ENCODE measurements around the gene BBS12. TPM values are rescaled to one million over a fixed set of nuclear protein-coding genes. Genes with fewer than 3 reads are reported as not detected.

The BBS12 gene
- total RNA-seq, 1 experiment from 2014 or later = 2.4 TPM

DNA sequence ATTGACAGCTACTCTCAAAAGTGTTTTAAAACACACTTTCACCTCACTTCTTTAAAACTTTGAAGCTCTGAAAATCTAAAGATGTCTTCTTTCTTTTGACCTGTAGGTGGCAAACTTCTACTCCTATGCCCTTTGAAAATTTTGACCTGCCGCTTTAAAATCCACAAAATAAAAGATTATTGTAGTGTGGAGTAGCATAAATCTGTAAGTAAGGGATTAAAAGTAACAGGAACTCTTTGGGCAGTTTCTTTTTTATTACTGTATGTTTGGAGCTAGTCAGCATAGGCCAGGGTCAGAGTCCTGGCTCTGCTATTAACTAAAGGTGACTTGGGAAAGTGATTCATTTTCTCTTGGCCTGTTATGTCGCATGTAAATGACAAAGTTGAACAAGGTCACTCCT, 25.5 kb downstream of the BBS12 start:
- in situ Hi-C loops (cut with HindIII; ENCODE audit: low pct_unique_long_range_greater_than_20kb, low sequenced_read_pairs) = no loop called here
- DNase-seq (ENCODE audit: low read depth) = peak; percentile 82

- DNase-seq (ENCODE audit: low read depth) = no peak
- in situ Hi-C loops (cut with HindIII; ENCODE audit: low pct_unique_long_range_greater_than_20kb, low sequenced_read_pairs) = no loop called here
Measured at GRCh38 chr4:122759639-122760310, 27.3 kb downstream of the BBS12 start.

- in situ Hi-C loops (cut with HindIII; ENCODE audit: low pct_unique_long_range_greater_than_20kb, low sequenced_read_pairs) = no loop called here
- no peak for DNase-seq (ENCODE audit: low read depth)
Measured at GRCh38 chr4:122762520-122762919, 30.0 kb downstream of the BBS12 start.

- in situ Hi-C loops (cut with HindIII; ENCODE audit: low pct_unique_long_range_greater_than_20kb, low sequenced_read_pairs) = no loop called here
- no peak for DNase-seq (ENCODE audit: low read depth)
Measured at GRCh38 chr4:122762966-122763716, 30.6 kb downstream of the BBS12 start.

- in situ Hi-C loops (cut with HindIII; ENCODE audit: low pct_unique_long_range_greater_than_20kb, low sequenced_read_pairs) = no loop called here
- DNase-seq (ENCODE audit: low read depth) = no peak
Measured at GRCh38 chr4:122764071-122764820, 31.7 kb downstream of the BBS12 start.

GRCh38 chr4:122764821-122765215, 32.3 kb downstream of the BBS12 start:
- no peak for DNase-seq (ENCODE audit: low read depth)
- in situ Hi-C loops (cut with HindIII; ENCODE audit: low pct_unique_long_range_greater_than_20kb, low sequenced_read_pairs) = no loop called here

DNA sequence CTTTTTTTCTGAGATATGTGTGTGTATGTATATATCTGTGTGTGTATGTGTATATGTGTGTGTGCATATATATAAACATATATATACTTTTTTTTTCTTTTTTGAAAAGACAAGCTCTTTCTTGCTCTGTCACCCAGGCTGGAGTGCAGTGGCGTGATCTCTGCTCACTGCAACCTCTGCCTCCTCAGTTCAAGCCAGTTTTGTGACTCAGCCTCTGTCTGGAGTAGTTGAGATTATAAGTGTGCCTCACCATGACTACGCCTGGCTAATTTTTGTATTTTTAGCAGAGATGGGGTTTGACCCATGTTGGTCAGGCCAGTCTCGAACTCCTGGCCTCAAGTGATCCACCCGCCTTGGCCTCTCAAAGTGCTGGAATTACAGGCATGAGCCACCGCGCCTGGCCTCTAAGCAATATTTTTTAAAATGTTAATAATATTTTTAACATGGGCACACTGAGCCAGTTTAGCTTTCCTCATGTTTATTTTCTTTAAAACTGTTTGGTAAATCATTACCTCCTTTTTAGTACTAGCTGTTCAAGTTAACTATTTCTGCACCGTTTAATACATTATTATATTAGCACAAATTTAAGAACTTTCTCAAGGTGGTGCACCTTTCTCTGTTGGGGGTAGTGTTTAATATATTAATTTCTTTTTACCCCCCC, 33.3 kb downstream of the BBS12 start:
- in situ Hi-C loops (cut with HindIII; ENCODE audit: low pct_unique_long_range_greater_than_20kb, low sequenced_read_pairs) = no loop called here

DNA sequence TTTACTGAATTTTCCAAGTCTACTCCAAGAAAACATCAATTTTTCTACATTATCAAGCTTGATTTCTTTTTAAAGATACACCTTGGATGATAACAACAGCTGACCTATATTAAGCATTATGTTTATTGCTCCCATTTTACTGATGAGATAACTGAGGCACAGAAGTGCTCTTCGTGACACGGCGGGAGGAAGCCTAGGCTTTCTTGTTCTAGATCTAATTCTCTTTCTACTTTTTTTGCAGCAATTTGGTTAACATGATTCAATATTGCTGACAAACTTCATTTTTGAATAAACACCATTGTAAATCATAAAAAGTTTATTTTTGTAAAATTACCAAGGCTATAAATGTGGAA, 33.8 kb downstream of the BBS12 start:
- no peak for DNase-seq (ENCODE audit: low read depth)
- in situ Hi-C loops (cut with HindIII; ENCODE audit: low pct_unique_long_range_greater_than_20kb, low sequenced_read_pairs) = no loop called here

More for the DNA sequence above, 33.3 kb downstream of the BBS12 start:
- DNase-seq (ENCODE audit: low read depth) = peak; percentile 89

GRCh38 chr4:122766950-122767349, 34.4 kb downstream of the BBS12 start:
- in situ Hi-C loops (cut with HindIII; ENCODE audit: low pct_unique_long_range_greater_than_20kb, low sequenced_read_pairs) = no loop called here
- DNase-seq (ENCODE audit: low read depth) = no peak

DNA sequence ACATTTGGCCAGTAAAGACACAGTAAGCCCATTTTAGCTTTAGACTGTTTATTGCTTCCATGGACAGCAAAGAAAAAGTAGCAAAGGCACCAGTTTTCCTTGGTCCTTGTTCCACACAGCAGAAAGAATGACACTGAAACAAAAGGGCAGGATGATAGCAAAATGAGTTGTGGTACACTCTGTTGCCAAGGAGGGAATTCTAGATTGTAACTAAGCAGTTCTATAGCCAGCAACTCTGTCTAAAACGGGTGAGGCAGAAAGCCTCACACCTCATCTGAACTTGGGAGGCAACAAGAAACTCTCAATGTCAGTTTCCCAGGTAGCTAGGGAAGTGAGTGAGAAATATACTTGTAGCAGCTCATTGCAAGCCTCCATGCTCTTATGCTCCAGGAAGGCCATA, 39.2 kb downstream of the BBS12 start:
- in situ Hi-C loops (cut with HindIII; ENCODE audit: low pct_unique_long_range_greater_than_20kb, low sequenced_read_pairs) = no loop called here
- no peak for DNase-seq (ENCODE audit: low read depth)

DNA sequence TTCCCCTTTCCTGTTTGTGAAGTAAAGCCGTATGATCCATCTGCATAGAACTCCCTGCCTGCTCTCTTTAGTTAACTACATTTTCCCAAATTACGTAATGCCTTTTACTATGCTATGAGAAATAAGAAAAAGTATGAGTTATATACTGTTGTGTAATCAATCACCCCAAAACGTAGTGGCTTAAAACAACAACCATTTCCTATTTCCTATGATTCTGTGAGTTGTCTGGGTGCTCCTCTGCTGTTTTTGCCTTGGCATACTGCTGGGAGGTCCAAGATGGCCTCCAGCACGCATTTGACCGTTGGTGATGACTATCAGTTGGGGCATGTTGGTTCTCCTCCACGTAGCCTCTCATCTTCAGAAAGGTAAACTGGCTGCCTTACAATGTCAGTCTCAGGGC, 39.8 kb downstream of the BBS12 start:
- in situ Hi-C loops (cut with HindIII; ENCODE audit: low pct_unique_long_range_greater_than_20kb, low sequenced_read_pairs) = no loop called here

DNA sequence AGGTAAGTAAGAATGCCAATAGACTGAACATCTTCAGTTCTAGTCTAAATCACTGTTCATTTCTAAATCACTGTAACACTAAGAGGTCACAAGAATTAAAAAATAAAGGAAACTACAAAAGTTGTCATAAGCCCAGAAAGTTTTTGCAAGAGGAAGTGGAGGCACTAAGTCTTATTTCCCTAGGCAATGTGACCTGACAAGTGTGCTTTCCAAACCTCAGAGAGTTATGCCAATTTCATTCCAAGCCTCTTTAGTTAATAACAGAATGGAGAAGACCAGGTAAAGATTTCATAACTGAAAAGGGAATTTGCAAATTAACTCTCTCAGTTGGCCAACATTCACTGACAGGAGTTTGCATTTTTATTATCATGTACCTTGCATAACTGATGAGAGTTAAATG, 40.5 kb downstream of the BBS12 start:
- DNase-seq (ENCODE audit: low read depth) = no peak
- in situ Hi-C loops (cut with HindIII; ENCODE audit: low pct_unique_long_range_greater_than_20kb, low sequenced_read_pairs) = no loop called here

More for the DNA sequence above, 39.8 kb downstream of the BBS12 start:
- no peak for DNase-seq (ENCODE audit: low read depth)

DNA sequence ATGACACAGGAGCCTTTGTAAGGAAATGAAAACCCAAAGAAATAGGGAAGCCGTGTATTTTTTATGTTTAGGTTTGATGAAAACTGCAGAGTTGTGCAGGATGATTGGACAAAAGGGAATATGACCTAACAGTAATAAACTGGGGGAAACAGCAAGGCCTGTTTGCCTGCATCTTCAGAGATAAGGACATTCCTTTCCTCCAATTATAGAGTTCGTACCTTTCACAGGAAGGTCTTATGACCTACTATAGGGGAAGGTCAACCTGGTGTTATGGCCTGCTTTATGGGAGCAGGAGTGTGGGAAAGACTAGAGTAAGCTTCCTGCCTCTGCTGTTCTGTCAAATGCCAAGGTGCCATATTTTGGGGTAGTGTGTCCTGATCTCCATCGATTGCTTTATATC, 42.5 kb downstream of the BBS12 start:
- in situ Hi-C loops (cut with HindIII; ENCODE audit: low pct_unique_long_range_greater_than_20kb, low sequenced_read_pairs) = no loop called here
- no peak for DNase-seq (ENCODE audit: low read depth)

DNA sequence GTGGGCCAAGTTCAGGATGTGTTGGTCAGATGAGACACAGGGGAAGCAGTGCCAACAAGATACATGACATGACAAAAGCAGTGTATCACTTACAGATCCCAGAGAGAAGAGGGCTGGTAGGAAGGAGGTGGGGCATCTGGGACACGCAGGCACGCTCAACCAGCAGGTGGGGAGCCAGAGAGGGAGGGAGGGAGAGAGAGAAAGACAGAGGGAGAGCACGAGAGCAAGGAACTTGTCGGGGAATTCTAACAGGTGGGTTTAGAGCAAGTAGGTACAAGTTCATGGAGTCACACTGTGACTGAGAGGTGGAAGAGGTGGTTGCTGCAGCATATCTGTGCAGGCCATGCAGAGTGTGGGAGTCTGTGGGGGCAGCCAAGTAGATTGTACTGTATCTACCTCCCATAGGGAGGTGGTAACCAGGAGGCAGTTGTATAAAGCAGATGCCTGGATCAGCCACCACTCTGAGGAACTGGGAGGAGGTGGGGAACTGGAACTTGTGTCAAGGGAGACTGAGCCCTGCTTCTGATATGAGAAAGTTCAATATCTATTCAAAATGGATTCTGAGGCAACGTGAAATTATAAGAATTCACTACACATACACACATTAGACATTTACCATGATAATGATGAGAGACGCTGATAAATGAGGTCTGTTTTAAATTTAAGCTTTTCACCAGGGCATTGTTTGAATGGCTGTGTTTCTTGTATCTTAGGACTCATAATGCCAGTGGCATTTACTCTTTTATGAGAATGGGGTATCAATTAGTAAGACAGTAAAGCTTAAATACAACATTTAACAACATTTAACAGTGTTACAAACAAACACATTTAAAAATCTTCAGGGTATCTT, 43.7 kb downstream of the BBS12 start:
- no peak for DNase-seq (ENCODE audit: low read depth)
- in situ Hi-C loops (cut with HindIII; ENCODE audit: low pct_unique_long_range_greater_than_20kb, low sequenced_read_pairs) = no loop called here

DNA sequence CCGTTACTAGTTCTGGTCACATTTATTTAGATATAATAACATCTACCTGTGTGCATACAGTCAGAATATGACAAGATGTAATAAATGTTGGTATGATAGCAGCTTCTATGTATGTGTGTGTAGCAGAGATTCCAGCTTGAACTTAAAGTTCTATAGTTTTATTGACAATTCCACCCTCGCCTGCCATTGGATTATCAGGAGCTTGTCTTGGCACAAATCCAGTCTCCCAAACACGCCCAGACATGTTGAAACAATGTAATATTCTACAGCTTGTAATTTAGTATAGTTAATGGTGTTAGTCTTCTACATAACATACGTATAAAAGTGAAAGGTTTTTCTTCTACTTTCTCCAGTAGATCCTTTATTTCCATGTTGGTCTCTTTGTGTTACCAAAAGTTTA, 44.4 kb downstream of the BBS12 start:
- DNase-seq (ENCODE audit: low read depth) = no peak
- in situ Hi-C loops (cut with HindIII; ENCODE audit: low pct_unique_long_range_greater_than_20kb, low sequenced_read_pairs) = no loop called here

GRCh38 chr4:122777846-122778673, 45.6 kb downstream of the BBS12 start:
- no peak for DNase-seq (ENCODE audit: low read depth)
- in situ Hi-C loops (cut with HindIII; ENCODE audit: low pct_unique_long_range_greater_than_20kb, low sequenced_read_pairs) = no loop called here

DNA sequence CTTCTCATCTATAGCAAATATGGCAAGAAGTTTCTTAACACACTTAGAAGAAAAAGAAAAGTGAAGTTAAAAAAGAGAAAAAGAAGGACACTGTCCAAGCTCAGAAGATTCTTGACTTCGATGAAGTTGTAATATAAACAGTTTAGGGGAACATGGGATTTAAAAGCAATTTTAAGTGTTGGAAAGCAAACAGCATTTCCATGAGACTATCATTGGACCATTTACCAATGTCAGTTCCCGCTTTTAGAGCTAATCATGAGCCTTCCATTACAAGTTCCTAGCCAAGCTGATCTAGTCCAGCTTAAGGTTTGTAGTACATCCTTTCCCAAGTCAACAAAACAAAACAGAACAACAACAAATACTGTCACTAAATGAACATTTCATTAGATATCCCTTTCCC, 49.0 kb downstream of the BBS12 start:
- in situ Hi-C loops (cut with HindIII; ENCODE audit: low pct_unique_long_range_greater_than_20kb, low sequenced_read_pairs) = no loop called here

More for the DNA sequence above, 49.0 kb downstream of the BBS12 start:
- DNase-seq (ENCODE audit: low read depth) = no peak

Measured in Caki2 (cell line).